ELF-1 (cell line): ENCODE data around the gene ITGA1.
A peak's percentile ranks its signal among the peaks of the same experiment; 100 is the strongest.
"Not testable (repeated sequence)": the region's sequence is repeated elsewhere in the genome, so short reads cannot be mapped to it uniquely, and the experiment has no call there.

Experiments used
- DNase-seq: peaks from one replicate; pipeline ENCODE4 v3.0.0-alpha.2; 2016; ENCODE audit warnings: low read depth, low spot score

ITGA1 gene

GRCh38 chr5:52864371-52864770 is 76.7 kb downstream of the ITGA1 start:
- no peak for DNase-seq

DNA sequence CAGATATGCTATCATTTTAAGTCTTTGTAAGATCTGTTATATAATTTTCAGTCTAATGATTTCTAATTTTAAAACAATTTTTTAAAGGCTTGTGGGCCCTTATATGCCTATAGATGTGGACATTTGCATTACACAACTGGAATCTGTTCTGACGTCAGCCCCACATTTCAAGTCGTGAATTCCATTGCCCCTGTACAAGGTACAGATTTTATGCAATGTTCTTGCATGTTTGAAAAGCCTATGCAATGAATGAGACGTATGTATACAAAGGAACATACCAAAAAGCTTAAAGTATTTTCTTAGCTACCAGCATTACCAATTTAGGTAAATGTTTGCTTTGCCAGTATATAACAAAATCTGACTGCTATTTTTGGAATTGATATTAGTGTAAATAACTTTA is 77.2 kb downstream of the ITGA1 start:
- DNase-seq: no peak

GRCh38 chr5:52865991-52866390 is 78.3 kb downstream of the ITGA1 start:
- DNase-seq: not testable (repeated sequence)

DNA sequence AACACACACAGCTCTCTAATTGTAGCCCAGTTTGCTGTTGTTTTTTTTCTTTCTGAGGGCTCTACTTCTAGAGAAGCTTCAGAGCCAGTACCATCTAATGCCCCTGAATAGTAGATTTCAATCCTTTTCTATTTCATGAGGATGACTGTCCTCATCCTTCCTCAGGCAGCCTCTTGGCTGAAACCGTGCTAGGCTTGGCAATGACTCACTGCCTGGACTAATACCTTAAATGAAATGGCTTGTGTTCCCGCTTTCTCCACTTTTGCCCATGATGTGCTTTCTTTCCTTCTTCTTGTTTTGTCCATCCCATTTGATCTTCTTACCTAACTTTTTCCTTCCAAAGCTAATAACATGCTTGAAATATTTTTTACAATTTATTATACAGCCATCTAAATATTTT is 80.1 kb downstream of the ITGA1 start:
- DNase-seq: no peak

GRCh38 chr5:52868417-52868816 is 80.7 kb downstream of the ITGA1 start:
- no peak for DNase-seq

GRCh38 chr5:52869391-52869790 is 81.7 kb downstream of the ITGA1 start:
- DNase-seq: no peak

- peak; percentile 20 for DNase-seq
Observed at GRCh38 chr5:52870448-52870847, 82.7 kb downstream of the ITGA1 start.

DNA sequence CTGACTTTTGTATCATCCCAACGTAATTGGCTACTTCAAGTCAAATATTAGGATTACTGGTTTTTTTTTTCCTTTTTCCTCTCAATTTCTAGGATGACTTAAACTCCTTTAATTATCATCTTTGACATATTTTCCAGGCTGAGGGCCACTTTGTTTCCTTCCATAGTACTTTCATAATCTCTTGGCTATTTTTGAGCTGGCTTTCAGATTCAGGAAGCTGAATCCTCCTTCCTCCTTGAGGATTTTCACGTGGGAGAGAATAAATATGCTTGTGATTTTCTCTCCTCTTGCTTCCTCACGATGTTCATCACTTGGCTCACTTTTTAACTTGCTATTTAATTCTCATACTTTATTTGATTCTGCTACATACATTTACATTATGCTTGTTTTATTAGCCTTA is 88.1 kb downstream of the ITGA1 start:
- DNase-seq: no peak

- no peak for DNase-seq
Observed at GRCh38 chr5:52876456-52876855, 88.7 kb downstream of the ITGA1 start.

DNA sequence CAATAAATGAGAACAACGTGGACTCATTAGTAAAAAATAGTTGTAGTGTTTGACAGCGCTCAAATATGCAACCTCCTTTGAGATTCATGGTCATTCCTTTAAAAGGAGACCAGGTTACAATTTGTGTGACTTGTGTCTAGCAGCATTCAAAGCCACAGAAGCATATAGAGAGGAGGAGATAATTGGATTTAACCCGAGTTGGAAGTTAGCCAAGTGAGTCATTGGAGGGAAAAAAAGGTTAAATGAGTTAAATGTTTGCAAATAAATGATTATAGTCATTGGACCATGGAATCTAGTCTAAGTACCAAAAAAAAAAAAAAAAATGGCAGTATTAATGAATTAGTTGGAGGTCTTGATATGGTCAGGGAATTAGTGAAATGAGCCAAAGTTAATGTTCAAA is 90.9 kb downstream of the ITGA1 start:
- DNase-seq: no peak

GRCh38 chr5:52880541-52880940 is 92.8 kb downstream of the ITGA1 start:
- no peak for DNase-seq

GRCh38 chr5:52881468-52881867 is 93.8 kb downstream of the ITGA1 start:
- DNase-seq: no peak

DNA sequence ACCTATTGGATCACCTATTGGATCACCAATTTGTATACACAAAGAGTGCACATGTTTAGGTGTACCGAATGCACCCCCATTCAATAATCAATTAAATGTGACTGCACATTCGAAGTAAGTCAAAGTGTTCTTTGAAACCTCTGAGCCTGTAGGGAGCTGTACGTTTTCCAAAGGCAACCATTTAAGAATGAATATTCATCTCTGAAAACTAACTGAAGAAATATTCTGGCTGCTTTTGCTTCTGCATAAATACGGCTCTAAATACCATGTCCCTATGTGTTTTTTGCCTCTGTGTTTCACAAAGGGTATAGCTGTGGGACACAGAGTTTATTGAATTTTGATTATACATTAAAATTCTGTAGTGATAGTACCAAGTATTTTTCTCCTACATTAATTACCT is 95.4 kb downstream of the ITGA1 start:
- DNase-seq: no peak

DNA sequence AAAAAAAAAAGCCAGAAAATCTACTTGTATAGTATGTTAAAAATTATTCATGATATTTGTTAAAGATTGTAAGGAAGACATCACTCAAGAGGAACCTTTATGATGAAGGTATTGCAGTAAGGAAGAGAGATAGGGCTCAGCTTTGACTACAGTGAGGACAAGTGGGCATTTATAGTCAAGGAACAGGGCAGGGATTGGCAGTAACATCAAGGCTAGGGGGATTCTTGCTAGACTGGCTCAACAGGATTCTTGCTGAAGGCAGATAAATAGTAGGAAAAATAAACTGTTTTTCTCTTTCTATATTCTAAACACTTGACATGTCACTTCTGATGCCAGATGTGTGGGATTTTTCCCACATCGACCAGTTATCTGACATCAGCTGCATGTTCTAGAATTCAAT is 96.7 kb downstream of the ITGA1 start:
- DNase-seq: no peak

GRCh38 chr5:52885614-52886013 is 97.9 kb downstream of the ITGA1 start:
- no peak for DNase-seq

GRCh38 chr5:52886206-52886605 is 98.5 kb downstream of the ITGA1 start:
- DNase-seq: no peak

- no peak for DNase-seq
Observed at GRCh38 chr5:52887066-52887465, 99.3 kb downstream of the ITGA1 start.

DNA sequence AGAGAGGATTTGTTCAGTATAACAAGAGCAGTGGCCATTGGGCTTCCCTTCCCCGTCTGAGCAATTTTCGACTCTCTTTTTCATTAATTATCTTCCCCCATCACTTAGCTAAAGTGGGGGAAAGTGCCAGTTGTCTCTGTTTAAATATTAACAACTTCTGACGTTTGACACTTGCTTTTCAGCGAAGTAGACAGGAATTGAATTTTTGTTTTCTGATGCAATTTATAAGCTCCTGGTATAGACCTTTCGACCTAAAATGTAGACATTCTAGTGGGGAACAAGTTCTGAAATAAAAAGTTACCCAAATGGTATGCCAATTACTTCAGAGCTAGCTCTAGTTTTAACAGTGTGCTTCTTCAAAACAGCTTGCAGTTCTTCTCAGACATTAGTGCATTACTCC is 100.6 kb downstream of the ITGA1 start:
- no peak for DNase-seq

DNA sequence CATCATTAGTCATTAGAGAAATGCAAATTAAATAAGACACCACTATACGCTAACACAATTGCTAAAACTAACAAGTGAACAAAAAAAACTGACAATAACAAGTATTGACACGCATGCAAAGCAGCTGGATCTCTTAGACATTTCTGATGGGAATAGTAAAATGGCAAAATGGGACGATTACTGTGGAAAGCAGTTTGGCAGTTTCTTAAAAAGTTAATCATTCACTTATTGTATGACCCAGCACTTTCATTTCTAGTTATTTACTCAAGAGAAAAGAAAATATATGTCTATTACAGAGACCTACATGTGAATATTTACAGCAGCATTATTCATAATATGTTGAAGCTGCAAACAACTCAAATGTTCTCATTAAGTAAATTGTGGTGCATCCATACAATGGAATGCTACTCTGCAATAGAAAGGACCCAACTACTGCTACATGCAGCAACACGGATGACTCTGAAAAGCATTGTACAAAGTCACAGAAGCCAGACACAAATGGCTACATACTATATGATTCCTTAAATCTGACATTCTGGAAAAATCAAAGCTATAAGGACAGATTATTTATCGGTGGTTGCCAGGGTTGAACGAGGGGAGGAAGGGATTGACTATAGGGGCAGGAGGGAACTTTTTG is 104.6 kb downstream of the ITGA1 start:
- no peak for DNase-seq

DNA sequence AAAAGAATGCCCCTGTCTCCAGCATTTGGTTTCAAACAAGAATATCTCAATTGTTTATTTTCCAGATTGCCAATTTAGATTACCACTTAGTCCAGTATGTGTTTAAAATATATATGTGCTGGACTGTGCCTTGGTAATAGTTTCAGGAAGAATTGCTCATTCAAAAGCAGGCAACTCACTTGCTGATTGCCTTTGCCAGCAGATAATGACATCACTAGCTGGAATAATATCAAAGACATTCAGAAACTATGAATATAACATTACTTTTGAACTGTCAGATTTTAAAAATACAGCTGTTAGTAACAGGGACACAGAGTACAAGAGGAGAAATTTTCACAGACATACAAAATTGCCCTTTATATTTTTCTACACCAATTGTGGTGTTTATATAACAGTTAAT is 105.4 kb downstream of the ITGA1 start:
- DNase-seq: no peak

- no peak for DNase-seq
Observed at GRCh38 chr5:52893863-52894262, 106.1 kb downstream of the ITGA1 start.

DNA sequence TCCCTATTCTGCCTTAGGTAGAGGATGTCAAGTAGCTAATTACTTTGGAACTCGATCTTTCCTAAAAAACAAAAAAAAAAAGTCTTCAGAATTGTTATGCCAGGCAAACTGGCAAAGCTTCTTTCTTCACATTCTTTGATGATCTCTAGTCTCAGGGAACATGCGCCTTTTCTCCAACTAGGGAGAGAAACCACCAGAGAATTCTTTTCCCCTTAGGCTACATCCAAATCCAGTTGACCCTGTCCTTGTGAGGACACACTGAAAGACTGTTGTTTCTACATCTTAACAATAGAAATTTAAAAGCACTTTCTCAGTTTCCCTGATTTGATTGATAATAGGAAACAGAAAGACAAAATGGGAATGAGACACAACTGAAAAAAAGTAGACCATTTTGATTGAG is 106.7 kb downstream of the ITGA1 start:
- peak; percentile 10 for DNase-seq

- no peak for DNase-seq
Observed at GRCh38 chr5:52895075-52895474, 107.4 kb downstream of the ITGA1 start.
